Measurements from ENCODE around the gene TBX2. TPM values are rescaled to one million over a fixed set of nuclear protein-coding genes. Genes with fewer than 3 reads are reported as not detected.

The TBX2 gene
- total and polyA plus RNA-seq, 9 of the 15 experiments (the other 6 are each of a cell fraction or from before 2014, with no cell fraction given), result 0.18 TPM; not detected in 8

DNA sequence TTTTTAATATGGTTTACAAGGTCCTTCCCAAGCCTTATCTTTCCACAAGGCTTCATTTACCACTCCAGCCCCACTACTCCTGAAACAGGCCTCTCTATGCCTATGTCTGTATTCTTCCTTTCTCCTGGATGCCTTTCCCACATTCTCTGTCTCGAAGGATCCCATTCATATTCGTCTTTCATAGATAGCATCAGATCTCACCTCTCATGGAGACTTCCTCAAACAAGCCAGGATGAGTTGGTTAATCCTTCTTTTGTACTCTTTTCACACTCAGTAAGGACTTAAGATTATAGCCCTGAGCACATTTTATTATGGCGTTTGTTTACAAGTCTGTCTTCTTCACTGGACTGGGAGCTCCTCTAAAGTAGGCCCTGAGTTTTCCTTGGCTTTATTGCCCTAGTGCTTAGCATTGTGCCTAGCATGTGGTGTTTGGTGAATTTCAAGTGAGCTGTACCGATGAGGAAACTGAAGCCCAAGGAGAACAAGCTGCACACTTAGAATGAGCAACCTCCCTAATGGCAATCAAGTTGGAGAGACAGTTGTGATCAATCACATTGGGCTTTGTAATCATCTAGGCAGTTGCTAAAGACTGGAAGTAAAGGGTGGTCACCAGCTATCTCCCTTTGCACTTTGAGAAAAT lies 42.6 kb downstream of the TBX2 start:
- no TSS peak for BruUV-seq (replicated peaks)
- no peaks in the 10 kb centered on the region for H3K79me2 ChIP-seq (ENCODE audit: control insufficient read depth, insufficient read depth, low read length)
- H3K4me1 ChIP-seq (replicated peaks in 1 of 2; ENCODE audit: control insufficient read depth in 2 of 2, insufficient read depth in 2 of 2, low read length in 2 of 2), result peaks cover 3 to 11% of the 10 kb centered on the region in 2 experiments; a peak in 3 of 5 replicates
- no peak overlapping the region for H3K9ac ChIP-seq (ENCODE audit: insufficient read depth in 1 of 2, low read depth in 2 of 2, low read length in 2 of 2)
- no peak overlapping the region for H3K27ac ChIP-seq (ENCODE audit: extremely low read depth, low read depth, low read length)
- no peak for TF ChIP-seq JUND (IDR thresholded peaks at IDR 0.05; ENCODE audit: borderline replicate concordance, low read depth, low read length)
- no peak for TF ChIP-seq JUND (tag; IDR thresholded peaks at IDR 0.05; ENCODE audit: borderline replicate concordance, low read depth, low read length)
- TF ChIP-seq, protein P1, sequence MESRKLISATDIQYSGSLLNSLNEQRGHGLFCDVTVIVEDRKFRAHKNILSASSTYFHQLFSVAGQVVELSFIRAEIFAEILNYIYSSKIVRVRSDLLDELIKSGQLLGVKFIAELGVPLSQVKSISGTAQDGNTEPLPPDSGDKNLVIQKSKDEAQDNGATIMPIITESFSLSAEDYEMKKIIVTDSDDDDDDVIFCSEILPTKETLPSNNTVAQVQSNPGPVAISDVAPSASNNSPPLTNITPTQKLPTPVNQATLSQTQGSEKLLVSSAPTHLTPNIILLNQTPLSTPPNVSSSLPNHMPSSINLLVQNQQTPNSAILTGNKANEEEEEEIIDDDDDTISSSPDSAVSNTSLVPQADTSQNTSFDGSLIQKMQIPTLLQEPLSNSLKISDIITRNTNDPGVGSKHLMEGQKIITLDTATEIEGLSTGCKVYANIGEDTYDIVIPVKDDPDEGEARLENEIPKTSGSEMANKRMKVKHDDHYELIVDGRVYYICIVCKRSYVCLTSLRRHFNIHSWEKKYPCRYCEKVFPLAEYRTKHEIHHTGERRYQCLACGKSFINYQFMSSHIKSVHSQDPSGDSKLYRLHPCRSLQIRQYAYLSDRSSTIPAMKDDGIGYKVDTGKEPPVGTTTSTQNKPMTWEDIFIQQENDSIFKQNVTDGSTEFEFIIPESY (CRISPR knock-in tag; IDR thresholded peaks at IDR 0.05), result no peak
- peak; percentile 79 for TF ChIP-seq EWSR1 (IDR thresholded peaks at IDR 0.05; ENCODE audit: borderline replicate concordance, low read depth, partially characterized antibody)
- TF ChIP-seq, protein P2, sequence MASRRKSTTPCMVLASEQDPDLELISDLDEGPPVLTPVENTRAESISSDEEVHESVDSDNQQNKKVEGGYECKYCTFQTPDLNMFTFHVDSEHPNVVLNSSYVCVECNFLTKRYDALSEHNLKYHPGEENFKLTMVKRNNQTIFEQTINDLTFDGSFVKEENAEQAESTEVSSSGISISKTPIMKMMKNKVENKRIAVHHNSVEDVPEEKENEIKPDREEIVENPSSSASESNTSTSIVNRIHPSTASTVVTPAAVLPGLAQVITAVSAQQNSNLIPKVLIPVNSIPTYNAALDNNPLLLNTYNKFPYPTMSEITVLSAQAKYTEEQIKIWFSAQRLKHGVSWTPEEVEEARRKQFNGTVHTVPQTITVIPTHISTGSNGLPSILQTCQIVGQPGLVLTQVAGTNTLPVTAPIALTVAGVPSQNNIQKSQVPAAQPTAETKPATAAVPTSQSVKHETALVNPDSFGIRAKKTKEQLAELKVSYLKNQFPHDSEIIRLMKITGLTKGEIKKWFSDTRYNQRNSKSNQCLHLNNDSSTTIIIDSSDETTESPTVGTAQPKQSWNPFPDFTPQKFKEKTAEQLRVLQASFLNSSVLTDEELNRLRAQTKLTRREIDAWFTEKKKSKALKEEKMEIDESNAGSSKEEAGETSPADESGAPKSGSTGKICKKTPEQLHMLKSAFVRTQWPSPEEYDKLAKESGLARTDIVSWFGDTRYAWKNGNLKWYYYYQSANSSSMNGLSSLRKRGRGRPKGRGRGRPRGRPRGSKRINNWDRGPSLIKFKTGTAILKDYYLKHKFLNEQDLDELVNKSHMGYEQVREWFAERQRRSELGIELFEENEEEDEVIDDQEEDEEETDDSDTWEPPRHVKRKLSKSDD (conservative IDR thresholded peaks at IDR 0.05; ENCODE audit: low read length), result no peak
- TF ChIP-seq, protein P3, sequence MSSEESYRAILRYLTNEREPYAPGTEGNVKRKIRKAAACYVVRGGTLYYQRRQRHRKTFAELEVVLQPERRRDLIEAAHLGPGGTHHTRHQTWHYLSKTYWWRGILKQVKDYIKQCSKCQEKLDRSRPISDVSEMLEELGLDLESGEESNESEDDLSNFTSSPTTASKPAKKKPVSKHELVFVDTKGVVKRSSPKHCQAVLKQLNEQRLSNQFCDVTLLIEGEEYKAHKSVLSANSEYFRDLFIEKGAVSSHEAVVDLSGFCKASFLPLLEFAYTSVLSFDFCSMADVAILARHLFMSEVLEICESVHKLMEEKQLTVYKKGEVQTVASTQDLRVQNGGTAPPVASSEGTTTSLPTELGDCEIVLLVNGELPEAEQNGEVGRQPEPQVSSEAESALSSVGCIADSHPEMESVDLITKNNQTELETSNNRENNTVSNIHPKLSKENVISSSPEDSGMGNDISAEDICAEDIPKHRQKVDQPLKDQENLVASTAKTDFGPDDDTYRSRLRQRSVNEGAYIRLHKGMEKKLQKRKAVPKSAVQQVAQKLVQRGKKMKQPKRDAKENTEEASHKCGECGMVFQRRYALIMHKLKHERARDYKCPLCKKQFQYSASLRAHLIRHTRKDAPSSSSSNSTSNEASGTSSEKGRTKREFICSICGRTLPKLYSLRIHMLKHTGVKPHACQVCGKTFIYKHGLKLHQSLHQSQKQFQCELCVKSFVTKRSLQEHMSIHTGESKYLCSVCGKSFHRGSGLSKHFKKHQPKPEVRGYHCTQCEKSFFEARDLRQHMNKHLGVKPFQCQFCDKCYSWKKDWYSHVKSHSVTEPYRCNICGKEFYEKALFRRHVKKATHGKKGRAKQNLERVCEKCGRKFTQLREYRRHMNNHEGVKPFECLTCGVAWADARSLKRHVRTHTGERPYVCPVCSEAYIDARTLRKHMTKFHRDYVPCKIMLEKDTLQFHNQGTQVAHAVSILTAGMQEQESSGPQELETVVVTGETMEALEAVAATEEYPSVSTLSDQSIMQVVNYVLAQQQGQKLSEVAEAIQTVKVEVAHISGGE (CRISPR knock-in tag; IDR thresholded peaks at IDR 0.05), result peak in 1 of 3 experiments; percentile 89; a peak in 2 of 6 replicates
- no peak for TF ChIP-seq KLF16 (IDR thresholded peaks at IDR 0.05)
- CTCF ChIA-PET (ENCODE audit: low intra/inter-chr PET ratio), result interaction anchor here (0.6 kb wide), 1 partner anchor 12 kb away, joined by 3 read pairs; no protein-coding TSS in a partner anchor
- H4K20me1 ChIP-seq (replicated peaks; ENCODE audit: control insufficient read depth, insufficient read depth, low read length), result no peaks in the 10 kb centered on the region
- no peaks in the 10 kb centered on the region for H3K36me3 ChIP-seq (ENCODE audit: control insufficient read depth, insufficient read depth, low read length)
- no peak for FAIRE-seq
- H3K4me3 ChIP-seq, result no peak overlapping the region
- no peaks in the 10 kb centered on the region for H3K9me3 ChIP-seq (replicated peaks; ENCODE audit: control insufficient read depth, insufficient read depth, low read depth, low read length)
- DNase-seq (ENCODE audit: extremely low read depth in 1 of 4, low spot score in 3 of 4), result peak in 1 of 4 experiments; percentile 3
- WGBS (ENCODE audit: insufficient coverage, low coverage, missing lambda C conversion rate), result 2% methylated on average over 4 of the region's 4 CpGs
- peaks cover 0 to 11% of the 10 kb centered on the region in 2 experiments; a peak in 3 of 5 replicates for H3K27me3 ChIP-seq (ENCODE audit: control insufficient read depth in 2 of 2, insufficient read depth in 2 of 2, low read length in 2 of 2)
- H3K9me1 ChIP-seq (ENCODE audit: control insufficient read depth, insufficient read depth, low read length), result no peaks in the 10 kb centered on the region
- intact Hi-C loops (cut with micrococcal nuclease), result no loop called here
- no peak for ATAC-seq
- no peak overlapping the region for H2AFZ ChIP-seq (ENCODE audit: low read depth, low read length)
- POLR2A ChIA-PET, result interaction anchor here (1.1 kb wide), 1 partner anchor 14 kb away, joined by 3 read pairs; no protein-coding TSS in a partner anchor
- in situ Hi-C loops (cut with MboI), result loop anchor here (25.0 kb wide), 1 partner anchor 670 kb away; no protein-coding TSS in a partner anchor
- no peak overlapping the region for H3K4me2 ChIP-seq (ENCODE audit: insufficient read depth, low read length)
